K562 treated with DMSO at 1 percent for 24 hours (cell line): ENCODE measurements around the gene COX6A2. TPM values are rescaled to one million over a fixed set of nuclear protein-coding genes. Genes with fewer than 3 reads are reported as not detected.

ENCODE experiments used
- total RNA-seq: library from RNA; unstranded; fragments of 300-600 nt; gene quantifications from 2 replicates; pipeline ENCODE4 v1.2.3, GENCODE V29; 2022; ENCODE audit warnings: low read depth; ENCODE audit not compliant: insufficient read depth

COX6A2 gene
- total RNA-seq, result not detected in 2 replicates

GRCh38 chr16:31428279-31428597, at the start of gene COX6A2:
Gene COX6A2, minus strand, starts transcription at chr16:31428360. Its CDS starts 35 bp downstream, at chr16:31428325.

DNA sequence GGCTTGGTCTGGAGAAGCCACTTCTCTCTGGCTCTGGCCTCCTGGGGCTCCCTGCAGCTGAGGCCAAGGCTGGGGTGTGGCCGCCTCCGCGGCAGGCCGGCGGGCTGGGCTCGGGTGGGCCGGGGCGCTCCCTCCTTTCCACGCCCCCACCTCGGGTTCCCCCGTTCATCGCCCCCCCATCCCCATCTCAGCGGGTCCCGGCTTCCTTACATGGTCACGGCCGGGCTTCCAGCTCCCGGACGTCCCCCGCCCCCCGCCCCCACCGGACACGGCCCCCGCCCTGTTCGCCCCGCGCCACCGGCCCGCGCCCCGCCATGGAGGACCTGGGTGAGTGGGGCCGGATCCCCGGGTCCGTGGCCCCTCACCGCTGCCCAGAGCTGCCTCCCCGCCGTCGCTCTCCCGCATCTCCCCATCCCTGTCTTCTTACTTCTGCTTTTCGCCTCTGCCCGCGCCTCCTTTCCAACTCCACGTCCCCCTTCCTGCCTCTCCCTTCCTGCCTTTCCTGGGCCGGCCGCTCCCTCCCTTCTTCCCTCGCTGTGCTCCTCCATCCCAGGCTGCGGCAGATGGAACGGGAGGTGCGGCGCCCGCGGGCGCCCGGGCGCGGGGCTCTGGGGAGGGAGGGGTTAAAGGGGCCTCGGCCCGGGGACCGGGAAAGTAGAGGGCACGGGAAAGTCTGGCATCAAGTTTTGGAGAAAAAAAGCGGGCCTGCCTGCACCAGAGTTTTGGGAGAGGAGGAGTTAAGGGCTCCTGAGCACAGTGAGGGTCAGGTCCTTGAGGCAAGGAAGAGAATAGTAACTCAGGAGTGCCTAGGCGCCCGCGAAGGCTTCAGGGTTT, 43.9 kb upstream of the COX6A2 start, which contains the start of gene TGFB1I1:
Gene TGFB1I1 (plus strand): TSS at position 278 of the 834 bp plus-strand sequence. CDS start 37 bp downstream, at position 315.

GRCh38 chr16:31458844-31459686, 30.9 kb upstream of the COX6A2 start, which contains the start of gene ARMC5:
Gene ARMC5, plus strand, starts transcription at chr16:31459501. Its CDS starts 24 bp downstream, at chr16:31459525.

DNA sequence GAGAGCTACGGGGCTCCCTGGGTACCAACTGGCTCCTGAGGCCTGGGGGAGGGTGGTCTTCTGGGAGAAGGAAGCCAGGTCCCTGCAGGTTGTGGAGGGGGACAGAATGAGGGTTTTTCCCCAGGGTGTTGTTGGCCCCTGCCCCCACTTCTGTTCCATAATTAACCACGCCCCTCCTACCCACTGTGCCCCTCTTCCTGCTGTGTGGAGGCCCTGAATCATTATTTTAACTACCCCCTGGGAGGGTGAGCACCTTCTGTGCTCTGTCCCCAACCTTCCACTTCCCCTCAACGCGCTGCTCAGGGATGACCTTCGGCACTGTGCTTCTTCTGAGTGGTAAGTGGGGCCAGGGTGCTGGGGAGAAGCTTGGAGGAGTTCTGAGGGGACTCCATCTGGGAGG, 35.1 kb downstream of the COX6A2 start, which contains the start of gene ITGAD:
Gene ITGAD (plus strand): TSS at position 280 of the 400 bp plus-strand sequence. CDS start 26 bp downstream, at position 306.

Other genes with a start within 250 kb of the COX6A2 start
- 211 and 283 TPM in 2 replicates for gene FUS, start 248.2 kb downstream of the COX6A2 start, total RNA-seq
- 91.6 and 93.5 TPM in 2 replicates for gene PYCARD, start 225.6 kb downstream of the COX6A2 start, total RNA-seq
- 0.02 TPM in 1 of 2 replicates, not detected in the other for gene TRIM72, start 214.2 kb downstream of the COX6A2 start, total RNA-seq
- gene PYDC1, start 211.2 kb downstream of the COX6A2 start, total RNA-seq, result not detected in 2 replicates
- 3.6 and 5.1 TPM in 2 replicates for gene ITGAM, start 168.4 kb downstream of the COX6A2 start, total RNA-seq
- 0.44 and 0.50 TPM in 2 replicates for gene ITGAX, start 73.2 kb downstream of the COX6A2 start, total RNA-seq
- gene ITGAD, start 35.0 kb downstream of the COX6A2 start, total RNA-seq, result not detected in 2 replicates
- gene ZNF843, start 14.4 kb upstream of the COX6A2 start, total RNA-seq, result 0.38 and 0.90 TPM in 2 replicates
- gene ARMC5, start 31.1 kb upstream of the COX6A2 start, total RNA-seq, result 26.2 and 26.9 TPM in 2 replicates
- gene TGFB1I1, start 43.8 kb upstream of the COX6A2 start, total RNA-seq, result 0.95 and 4.6 TPM in 2 replicates
- 3.9 and 4.9 TPM in 2 replicates for gene SLC5A2, start 54.8 kb upstream of the COX6A2 start, total RNA-seq
- gene RUSF1, start 80.0 kb upstream of the COX6A2 start, total RNA-seq, result 74.8 and 82.3 TPM in 2 replicates
- 4.4 and 6.0 TPM in 2 replicates for gene AHSP, start 99.5 kb upstream of the COX6A2 start, total RNA-seq